Measurements from ENCODE around the gene MYH8. TPM values are rescaled to one million over a fixed set of nuclear protein-coding genes. Genes with fewer than 3 reads are reported as not detected.

The MYH8 gene
- total and polyA plus RNA-seq, 9 of the 15 experiments (the other 6 are each of a cell fraction or from before 2014, with no cell fraction given): 0.01 to 0.05 (median 0.03) TPM; not detected in 6

DNA sequence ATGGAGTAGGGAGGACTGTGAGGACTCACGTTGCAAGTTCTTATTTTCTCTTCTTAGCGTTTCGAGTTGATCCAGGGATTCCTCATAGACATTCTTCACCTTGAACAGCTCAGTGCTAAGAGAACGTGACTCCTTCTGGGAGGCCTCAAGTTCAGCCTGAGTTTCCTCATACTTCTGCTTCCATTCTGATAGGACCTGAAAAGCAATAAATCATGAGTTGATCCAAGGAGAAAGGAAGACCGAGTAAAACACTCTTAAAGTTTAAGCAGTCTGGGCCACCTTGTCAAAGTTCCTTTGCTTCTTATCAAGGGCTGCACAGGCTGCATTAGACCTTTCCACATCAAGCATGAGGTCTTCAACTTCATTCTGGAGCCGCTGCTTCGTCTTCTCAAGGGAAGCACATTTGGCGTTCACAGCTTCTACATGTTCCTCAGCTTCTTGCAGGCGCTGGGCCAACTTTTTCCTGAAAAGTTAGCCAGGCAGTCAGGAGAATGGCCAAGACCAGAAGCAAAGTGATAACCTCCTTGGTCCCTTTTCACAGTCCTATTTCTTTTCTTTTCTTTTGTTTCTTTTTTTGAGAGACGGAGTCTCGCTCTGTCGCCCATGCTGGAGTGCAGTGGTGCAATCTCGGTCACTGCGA, 25.1 kb downstream of the MYH8 start:
- Histone ChIP-seq H3K4me1 (replicated peaks in 1 of 2; ENCODE audit: control insufficient read depth in 2 of 2, insufficient read depth in 2 of 2, low read length in 2 of 2) (no peaks in the 10 kb centered on the region; a peak in 1 of 5 replicates), H4K20me1 (replicated peaks; ENCODE audit: control insufficient read depth, insufficient read depth, low read length) (no peaks in the 10 kb centered on the region), H3K27ac (ENCODE audit: extremely low read depth, low read depth, low read length) (no peak overlapping the region), H3K9me3 (replicated peaks; ENCODE audit: control insufficient read depth, insufficient read depth, low read depth, low read length) (no peaks in the 10 kb centered on the region), H3K27me3 (ENCODE audit: control insufficient read depth in 2 of 2, insufficient read depth in 2 of 2, low read length in 2 of 2) (peaks cover 0 to 4% of the 10 kb centered on the region in 2 experiments; a peak in 1 of 5 replicates), H2AFZ (ENCODE audit: low read depth, low read length) (no peak overlapping the region), H3K9ac (ENCODE audit: insufficient read depth in 1 of 2, low read depth in 2 of 2, low read length in 2 of 2) (no peak overlapping the region), H3K4me2 (ENCODE audit: insufficient read depth, low read length) (no peak overlapping the region), H3K79me2 (ENCODE audit: control insufficient read depth, insufficient read depth, low read length) (no peaks in the 10 kb centered on the region), H3K9me1 (ENCODE audit: control insufficient read depth, insufficient read depth, low read length) (no peaks in the 10 kb centered on the region), H3K36me3 (ENCODE audit: control insufficient read depth, insufficient read depth, low read length) (no peaks in the 10 kb centered on the region), H3K4me3 (no peak overlapping the region)
- in situ Hi-C loops (cut with MboI): no loop called here
- ATAC-seq: no peak
- WGBS (ENCODE audit: insufficient coverage, low coverage, missing lambda C conversion rate): 0% methylated on average over 6 of the region's 14 CpGs
- ChIA-PET CTCF (ENCODE audit: low intra/inter-chr PET ratio) (no interaction called here), POLR2A (no interaction called here)
- DNase-seq (ENCODE audit: extremely low read depth in 1 of 4, low spot score in 3 of 4): peak in 2 of 4 experiments; percentile 3 to 9
- no peak for FAIRE-seq
- no TSS peak for BruUV-seq (replicated peaks)
- intact Hi-C loops (cut with micrococcal nuclease): no loop called here
- TF ChIP-seq MEIS2 (IDR thresholded peaks at IDR 0.05; ENCODE audit: partially characterized antibody): peak; percentile 68
- TF ChIP-seq, protein P1, sequence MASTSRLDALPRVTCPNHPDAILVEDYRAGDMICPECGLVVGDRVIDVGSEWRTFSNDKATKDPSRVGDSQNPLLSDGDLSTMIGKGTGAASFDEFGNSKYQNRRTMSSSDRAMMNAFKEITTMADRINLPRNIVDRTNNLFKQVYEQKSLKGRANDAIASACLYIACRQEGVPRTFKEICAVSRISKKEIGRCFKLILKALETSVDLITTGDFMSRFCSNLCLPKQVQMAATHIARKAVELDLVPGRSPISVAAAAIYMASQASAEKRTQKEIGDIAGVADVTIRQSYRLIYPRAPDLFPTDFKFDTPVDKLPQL (IDR thresholded peaks at IDR 0.05; ENCODE audit: extremely low read depth, insufficient read length): no peak
- TF ChIP-seq MBD2 (IDR thresholded peaks at IDR 0.05; ENCODE audit: borderline replicate concordance, low read depth): no peak
- no peak for TF ChIP-seq USF2 (CRISPR knock-in tag; IDR thresholded peaks at IDR 0.05)
- no peak for TF ChIP-seq ZNF507 (tag; conservative IDR thresholded peaks at IDR 0.05)
- TF ChIP-seq ZKSCAN3 (CRISPR knock-in tag; IDR thresholded peaks at IDR 0.05): no peak
- TF ChIP-seq CC2D1A (IDR thresholded peaks at IDR 0.05): no peak
- TF ChIP-seq ETS1 (conservative IDR thresholded peaks at IDR 0.05; ENCODE audit: control insufficient read depth, low read depth, low read length): no peak
- no peak for TF ChIP-seq ILF3 (IDR thresholded peaks at IDR 0.05; ENCODE audit: borderline replicate concordance)
- TF ChIP-seq, protein P2, sequence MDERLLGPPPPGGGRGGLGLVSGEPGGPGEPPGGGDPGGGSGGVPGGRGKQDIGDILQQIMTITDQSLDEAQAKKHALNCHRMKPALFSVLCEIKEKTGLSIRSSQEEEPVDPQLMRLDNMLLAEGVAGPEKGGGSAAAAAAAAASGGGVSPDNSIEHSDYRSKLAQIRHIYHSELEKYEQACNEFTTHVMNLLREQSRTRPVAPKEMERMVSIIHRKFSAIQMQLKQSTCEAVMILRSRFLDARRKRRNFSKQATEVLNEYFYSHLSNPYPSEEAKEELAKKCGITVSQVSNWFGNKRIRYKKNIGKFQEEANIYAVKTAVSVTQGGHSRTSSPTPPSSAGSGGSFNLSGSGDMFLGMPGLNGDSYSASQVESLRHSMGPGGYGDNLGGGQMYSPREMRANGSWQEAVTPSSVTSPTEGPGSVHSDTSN (CRISPR knock-in tag; IDR thresholded peaks at IDR 0.05; ENCODE audit: low read depth): peak; percentile 5; the same call in 1 of the 2 replicates
- TF ChIP-seq, protein P2 (tag; conservative IDR thresholded peaks at IDR 0.05; ENCODE audit: low read depth): peak; percentile 62; the same call in 1 of the 2 replicates
- TF ChIP-seq, protein P3, sequence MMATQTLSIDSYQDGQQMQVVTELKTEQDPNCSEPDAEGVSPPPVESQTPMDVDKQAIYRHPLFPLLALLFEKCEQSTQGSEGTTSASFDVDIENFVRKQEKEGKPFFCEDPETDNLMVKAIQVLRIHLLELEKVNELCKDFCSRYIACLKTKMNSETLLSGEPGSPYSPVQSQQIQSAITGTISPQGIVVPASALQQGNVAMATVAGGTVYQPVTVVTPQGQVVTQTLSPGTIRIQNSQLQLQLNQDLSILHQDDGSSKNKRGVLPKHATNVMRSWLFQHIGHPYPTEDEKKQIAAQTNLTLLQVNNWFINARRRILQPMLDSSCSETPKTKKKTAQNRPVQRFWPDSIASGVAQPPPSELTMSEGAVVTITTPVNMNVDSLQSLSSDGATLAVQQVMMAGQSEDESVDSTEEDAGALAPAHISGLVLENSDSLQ (IDR thresholded peaks at IDR 0.05): peak; percentile 48

Data from K562 (cell line).